Bronchial epithelial cell (primary cell): ENCODE results near the gene STAT3. TPM values are rescaled to one million over a fixed set of nuclear protein-coding genes. Genes with fewer than 3 reads are reported as not detected.

Source experiments
- DNase-seq: peaks from one replicate; pipeline ENCODE4 v3.0.0-alpha.2; 2010; ENCODE audit warnings: low read depth
- FAIRE-seq: peaks from 2 replicates; lab custom pipeline; 2011; peaks lifted over from hg19 to GRCh38; lab: Jason Lieb, UNC
- H3K27me3 ChIP-seq: 2 replicates; pipeline ENCODE4 v1.5.1; 2011; ENCODE audit warnings: low read length; ENCODE audit not compliant: control insufficient read depth, insufficient read depth
- H3K36me3 ChIP-seq: 2 replicates; pipeline ENCODE4 v1.5.1; 2011; ENCODE audit warnings: low read length; ENCODE audit not compliant: control insufficient read depth, insufficient read depth
- H3K4me3 ChIP-seq: 2 replicates; pipeline ENCODE4 v1.5.1; 2011; ENCODE audit warnings: mild to moderate bottlenecking, low read depth, low read length, control low read depth
- total RNA-seq: library from RNA; depleted of rRNA; stranded (reverse); fragments of >200 nt; gene quantifications from 2 replicates; pipeline ENCODE4 v1.2.1, GENCODE V29; 2014
- TF ChIP-seq, protein P1 (sequence below): IDR thresholded peaks from 2 replicates; pipeline ENCODE4 v1.5.1; 2011; ENCODE audit warnings: mild to moderate bottlenecking, moderate library complexity, low read length, control low read depth, inconsistent platforms; ENCODE audit not compliant: insufficient read depth, severe bottlenecking

STAT3 gene
- total RNA-seq, 1 donor from 2014 or later = 40.0 TPM

DNA sequence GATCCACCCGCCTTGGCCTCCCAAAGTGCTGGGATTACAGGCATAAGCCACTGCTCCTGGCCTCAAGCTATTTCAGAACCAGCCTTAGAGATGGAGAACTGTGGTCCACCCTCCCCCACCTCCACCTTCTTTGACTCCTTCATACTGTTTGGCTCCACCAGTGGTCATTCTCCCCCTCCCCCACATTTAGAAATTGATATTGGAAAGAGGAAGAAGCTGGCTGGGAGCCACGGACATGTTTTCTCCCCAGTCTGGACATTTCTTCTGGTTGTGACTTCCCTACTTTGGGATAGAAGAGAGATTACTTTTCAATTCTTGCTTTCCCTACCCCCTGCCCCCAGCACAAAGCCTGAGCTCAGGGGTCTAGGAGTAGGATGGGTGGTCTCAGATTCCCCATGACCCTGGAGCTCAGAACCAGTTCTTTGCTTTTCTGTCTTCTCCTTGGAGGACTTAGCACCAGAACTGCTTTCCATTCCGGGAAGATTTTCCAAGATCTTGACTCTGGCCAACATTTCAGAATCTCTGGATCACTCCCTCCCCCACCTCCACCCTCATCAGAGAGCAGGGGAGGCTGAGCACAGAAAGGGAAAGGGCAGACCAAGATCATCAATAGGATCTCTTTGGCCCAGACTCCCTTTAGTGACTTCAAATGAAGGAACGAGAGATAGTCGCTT, 18.5 kb upstream of the STAT3 start:
- TF ChIP-seq, protein P1, sequence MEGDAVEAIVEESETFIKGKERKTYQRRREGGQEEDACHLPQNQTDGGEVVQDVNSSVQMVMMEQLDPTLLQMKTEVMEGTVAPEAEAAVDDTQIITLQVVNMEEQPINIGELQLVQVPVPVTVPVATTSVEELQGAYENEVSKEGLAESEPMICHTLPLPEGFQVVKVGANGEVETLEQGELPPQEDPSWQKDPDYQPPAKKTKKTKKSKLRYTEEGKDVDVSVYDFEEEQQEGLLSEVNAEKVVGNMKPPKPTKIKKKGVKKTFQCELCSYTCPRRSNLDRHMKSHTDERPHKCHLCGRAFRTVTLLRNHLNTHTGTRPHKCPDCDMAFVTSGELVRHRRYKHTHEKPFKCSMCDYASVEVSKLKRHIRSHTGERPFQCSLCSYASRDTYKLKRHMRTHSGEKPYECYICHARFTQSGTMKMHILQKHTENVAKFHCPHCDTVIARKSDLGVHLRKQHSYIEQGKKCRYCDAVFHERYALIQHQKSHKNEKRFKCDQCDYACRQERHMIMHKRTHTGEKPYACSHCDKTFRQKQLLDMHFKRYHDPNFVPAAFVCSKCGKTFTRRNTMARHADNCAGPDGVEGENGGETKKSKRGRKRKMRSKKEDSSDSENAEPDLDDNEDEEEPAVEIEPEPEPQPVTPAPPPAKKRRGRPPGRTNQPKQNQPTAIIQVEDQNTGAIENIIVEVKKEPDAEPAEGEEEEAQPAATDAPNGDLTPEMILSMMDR = no peak
- Histone ChIP-seq H3K36me3 (peaks cover 15% of the 10 kb centered on the region), H3K27me3 (no peaks in the 10 kb centered on the region), H3K4me3 (no peak overlapping the region)
- no peak for DNase-seq
- FAIRE-seq = no peak

DNA sequence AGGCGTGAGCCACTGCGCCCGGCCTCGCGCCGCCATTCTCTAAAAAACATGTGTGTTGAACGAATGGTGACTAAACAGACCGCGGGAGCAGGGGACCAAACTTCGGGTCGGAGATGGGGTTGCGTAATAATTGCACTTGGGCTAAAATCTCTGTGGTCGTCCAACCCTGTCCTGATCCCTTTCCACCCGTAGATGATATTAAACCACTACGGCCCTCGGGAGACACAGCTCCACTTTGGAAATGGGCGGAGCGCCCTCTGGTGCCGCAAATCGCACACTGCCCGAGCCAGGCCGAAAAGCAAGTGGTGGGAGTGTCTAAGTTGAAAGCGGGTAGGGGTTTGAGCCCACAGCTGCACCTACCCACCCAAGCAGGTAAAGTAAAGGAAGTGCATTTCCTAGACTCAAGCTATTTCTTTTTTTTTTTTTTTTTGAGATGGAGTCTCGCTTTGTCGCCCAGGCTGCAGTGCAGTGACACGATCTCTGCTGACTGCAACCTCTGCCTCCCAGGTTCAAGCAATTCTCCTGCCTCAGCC, 17.8 kb upstream of the STAT3 start:
- TF ChIP-seq, protein P1 = peak; percentile 84
- FAIRE-seq (no peak), DNase-seq (no peak)
- no peak overlapping the region for H3K4me3 ChIP-seq
- H3K36me3 ChIP-seq = peaks cover 14% of the 10 kb centered on the region
- H3K27me3 ChIP-seq = no peaks in the 10 kb centered on the region

DNA sequence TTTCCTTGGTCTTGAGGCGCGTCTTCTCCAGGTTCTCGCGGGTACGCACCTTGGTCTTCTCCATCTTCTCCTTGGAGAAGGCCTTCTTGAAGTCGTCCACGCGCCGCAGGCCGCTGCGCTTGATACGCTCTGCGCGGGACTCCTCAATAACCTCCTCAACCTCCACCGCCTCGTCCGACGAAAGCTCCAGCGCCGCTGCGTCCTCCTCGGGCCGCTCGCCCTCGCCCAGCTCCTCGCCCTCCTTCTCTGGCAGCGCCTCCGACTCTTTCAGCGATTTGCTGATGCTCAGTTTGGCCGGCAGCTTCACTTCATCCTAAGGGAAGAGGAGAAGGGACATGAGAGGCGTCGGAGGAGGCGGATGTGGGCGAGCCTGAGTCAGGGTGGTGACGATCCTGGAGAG, 16.8 kb upstream of the STAT3 start:
- DNase-seq (no peak), FAIRE-seq (no peak)
- H3K27me3 ChIP-seq = no peaks in the 10 kb centered on the region
- peaks cover 14% of the 10 kb centered on the region for H3K36me3 ChIP-seq
- TF ChIP-seq, protein P1 = no peak
- no peak overlapping the region for H3K4me3 ChIP-seq

DNA sequence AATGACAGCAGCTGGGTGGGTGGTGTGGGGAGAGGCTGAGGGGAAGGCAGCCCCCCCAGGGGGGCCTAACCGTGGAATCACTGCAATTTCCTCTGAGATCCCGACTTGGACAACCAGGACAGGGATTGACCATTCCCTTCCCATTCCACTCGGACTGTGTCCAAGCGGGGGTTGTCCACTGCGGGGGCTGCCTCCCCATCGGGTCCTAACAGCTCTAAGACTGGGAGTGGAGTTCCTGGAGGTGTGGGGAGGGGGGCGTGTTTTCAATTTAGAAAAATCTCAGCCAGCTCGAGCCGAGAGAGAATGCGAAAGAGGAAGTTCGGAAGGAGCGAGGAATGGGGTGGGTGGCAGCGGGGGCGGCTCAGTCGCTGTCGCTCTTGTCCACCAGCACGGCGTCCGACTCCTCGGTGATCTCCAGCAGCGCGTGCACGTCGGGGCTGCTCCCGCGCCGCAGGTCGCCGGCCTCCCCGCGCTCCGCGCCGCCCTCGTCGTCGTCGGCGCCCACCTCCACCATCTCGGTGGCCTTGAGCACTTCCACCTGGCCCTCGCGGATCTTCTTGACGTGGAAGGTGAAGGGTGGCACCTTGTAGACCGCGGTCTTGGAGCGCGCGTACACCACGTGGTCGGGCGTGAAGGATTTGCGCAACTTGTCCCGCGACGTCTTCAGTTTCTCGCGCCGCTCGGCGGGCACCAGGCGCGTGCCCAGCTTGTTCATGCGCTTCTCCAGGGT, 16.2 kb upstream of the STAT3 start:
- FAIRE-seq = no peak
- TF ChIP-seq, protein P1 = no peak
- Histone ChIP-seq H3K27me3 (no peaks in the 10 kb centered on the region), H3K4me3 (no peak overlapping the region), H3K36me3 (peaks cover 14% of the 10 kb centered on the region)
- no peak for DNase-seq

DNA sequence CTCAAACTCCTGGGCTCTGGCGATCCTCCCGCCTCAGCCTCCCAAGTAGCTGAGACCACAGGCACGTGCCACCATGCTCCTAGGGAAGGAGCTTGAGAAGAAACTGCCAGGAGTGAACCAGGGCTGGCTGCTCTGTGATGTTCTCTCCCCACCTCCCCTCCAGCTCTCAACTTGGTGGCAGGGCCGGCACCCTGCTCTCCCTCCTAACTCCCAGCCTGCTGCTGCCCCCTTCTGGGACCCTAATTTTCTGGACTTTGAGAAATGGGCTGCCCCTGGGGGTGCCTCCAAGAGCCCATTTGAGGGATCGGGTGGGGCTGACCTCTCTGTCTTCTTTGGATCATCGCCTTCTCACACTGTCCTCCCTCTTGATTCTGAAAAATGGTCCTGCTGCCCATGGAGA, 14.9 kb upstream of the STAT3 start:
- no peak overlapping the region for H3K4me3 ChIP-seq
- DNase-seq (no peak), FAIRE-seq (no peak)
- TF ChIP-seq, protein P1 = no peak
- no peaks in the 10 kb centered on the region for H3K27me3 ChIP-seq
- H3K36me3 ChIP-seq = peaks cover 14% of the 10 kb centered on the region
